Gastrocnemius medialis (tissue), 4 donors: Measurements from ENCODE around the gene ANGEL2.

Experiments used
- CTCF ChIP-seq, 5 experiments: fragments of 450-650 bp in 3 of 5; fragments of 200-600 bp in 2 of 5; sonication (generic) in 2 of 5; IDR thresholded peaks in 4 of 5; conservative IDR thresholded peaks in 1 of 5; 1 replicate in 4 of 5; 2 replicates in 1 of 5; pipeline ENCODE4 v1.5.1; 2016 to 2019; ENCODE audit warnings: antibody characterized with exemption in 5 of 5, mild to moderate bottlenecking in 3 of 5, moderate library complexity in 3 of 5
- POLR2A ChIP-seq, 2 donors: fragments of 450-650 bp; IDR thresholded peaks; one replicate each; pipeline ENCODE4 v1.6.1; 2017; ENCODE audit warnings: antibody characterized with exemption in 2 of 2, mild to moderate bottlenecking in 2 of 2, moderate library complexity in 2 of 2

- no peak for TF ChIP-seq CTCF (IDR thresholded peaks at IDR 0.05 in 4 of 5, conservative IDR thresholded peaks at IDR 0.05 in 1 of 5)
- TF ChIP-seq POLR2A (IDR thresholded peaks at IDR 0.05): no peak
Observed at GRCh38 chr1:213049232-213049631, 33.6 kb upstream of the ANGEL2 start.
